SK-N-MC (cell line): ENCODE data around the gene DRD5.

Source experiments
- EZH2 ChIP-seq: fragments of 200-600 bp; sonication (generic); IDR thresholded peaks from one replicate; pipeline ENCODE4 v1.6.1; 2017; ENCODE audit warnings: antibody characterized with exemption
- FOXP2 ChIP-seq: optimal IDR thresholded peaks from 2 replicates; pipeline ENCODE3; 2011; ENCODE audit warnings: mild to moderate bottlenecking, moderate library complexity; ENCODE audit not compliant: insufficient read depth; ENCODE audit errors: extremely low read length, control extremely low read depth
- POLR2AphosphoS5 ChIP-seq: IDR thresholded peaks from 2 replicates; pipeline ENCODE4 v1.6.1; 2012; ENCODE audit warnings: mild to moderate bottlenecking, low read depth, low read length, borderline replicate concordance

- TF ChIP-seq POLR2AphosphoS5 (no peak), EZH2 (no peak), FOXP2 (no peak)
These were observed 31.3 kb downstream of the DRD5 start for GRCh38 chr4:9812501-9813340.
